GM04504 (cell line): Measurements from ENCODE around the gene FOXK1.

ENCODE experiments used
- DNase-seq: peaks from one replicate; pipeline ENCODE4 v3.0.0-alpha.2; 2012; ENCODE audit warnings: low read depth

The FOXK1 gene

DNA sequence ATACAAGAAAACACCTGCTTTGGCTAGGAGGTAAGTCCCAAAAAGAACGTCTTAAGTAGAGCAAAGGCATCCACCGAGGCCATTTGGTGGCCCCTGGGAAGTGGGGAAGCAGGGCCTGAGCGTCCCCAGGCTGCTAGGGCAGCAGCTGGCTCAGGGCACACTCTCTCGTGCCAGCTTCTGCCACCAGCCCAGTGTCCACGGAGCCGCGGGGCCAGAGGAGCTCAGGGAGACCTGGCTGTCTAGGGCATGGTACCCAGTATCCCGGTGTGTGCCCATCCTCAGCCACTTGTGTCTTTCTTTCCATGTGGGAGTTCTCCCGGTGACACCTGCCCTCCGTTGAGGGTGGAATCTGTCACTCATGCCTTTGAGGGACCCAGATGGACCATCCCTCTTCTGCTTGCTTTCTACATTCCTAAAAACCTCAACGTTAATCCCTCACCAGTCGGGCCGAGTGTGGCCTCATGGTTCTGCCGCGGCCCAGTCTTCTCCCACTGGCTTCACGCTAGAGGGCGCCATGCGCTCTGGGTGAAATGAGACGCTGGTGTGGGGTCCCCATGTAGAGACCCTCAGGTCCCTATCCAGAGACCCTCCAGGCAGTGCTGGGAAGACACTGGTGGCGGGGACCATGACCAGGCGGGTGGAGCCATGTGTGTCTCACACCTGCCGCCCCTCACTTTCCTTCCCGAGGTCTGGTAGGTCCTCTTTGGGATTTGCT, 83.8 kb downstream of the FOXK1 start:
- DNase-seq = no peak

DNA sequence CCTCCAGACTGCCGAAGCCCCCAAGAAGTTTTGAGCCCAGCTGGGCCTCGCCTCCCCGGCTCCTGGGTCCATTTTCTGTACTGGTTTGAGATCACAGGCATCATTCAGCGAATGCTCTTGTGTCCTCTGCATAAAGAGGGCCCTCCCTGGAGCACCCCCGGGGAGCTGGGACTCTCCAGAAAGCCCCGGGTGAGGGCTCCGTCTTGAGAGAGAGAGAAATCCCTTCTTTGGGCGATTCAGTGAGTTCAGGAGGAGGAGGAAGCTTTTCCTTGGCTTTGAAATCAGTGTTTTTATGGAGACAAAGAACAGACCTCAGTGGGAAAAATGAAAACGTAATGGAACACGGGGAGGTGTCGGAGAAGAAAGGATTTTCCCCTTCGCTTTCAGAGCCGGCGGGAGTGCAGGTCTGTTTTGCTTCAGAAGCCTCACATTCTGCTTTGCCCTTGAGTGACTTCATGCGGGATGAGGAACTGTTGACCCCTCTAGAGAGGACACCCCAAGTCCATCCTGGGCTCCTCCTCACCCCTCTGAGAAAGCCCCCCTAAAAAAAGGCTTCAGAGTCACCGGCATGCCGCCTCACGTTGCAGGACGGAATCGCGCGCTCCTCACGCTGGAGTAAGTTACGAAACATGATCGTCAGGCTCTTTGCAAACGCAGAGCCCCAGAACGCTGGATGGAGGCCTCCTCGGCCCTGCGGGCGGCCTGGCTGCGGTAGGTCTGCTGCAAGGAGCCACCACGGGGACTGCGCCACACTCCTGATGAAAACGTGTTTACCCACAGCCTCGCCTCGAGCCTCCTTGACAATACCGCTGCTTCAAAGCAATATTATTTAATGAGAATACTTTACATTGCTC, 84.8 kb downstream of the FOXK1 start:
- no peak for DNase-seq

DNA sequence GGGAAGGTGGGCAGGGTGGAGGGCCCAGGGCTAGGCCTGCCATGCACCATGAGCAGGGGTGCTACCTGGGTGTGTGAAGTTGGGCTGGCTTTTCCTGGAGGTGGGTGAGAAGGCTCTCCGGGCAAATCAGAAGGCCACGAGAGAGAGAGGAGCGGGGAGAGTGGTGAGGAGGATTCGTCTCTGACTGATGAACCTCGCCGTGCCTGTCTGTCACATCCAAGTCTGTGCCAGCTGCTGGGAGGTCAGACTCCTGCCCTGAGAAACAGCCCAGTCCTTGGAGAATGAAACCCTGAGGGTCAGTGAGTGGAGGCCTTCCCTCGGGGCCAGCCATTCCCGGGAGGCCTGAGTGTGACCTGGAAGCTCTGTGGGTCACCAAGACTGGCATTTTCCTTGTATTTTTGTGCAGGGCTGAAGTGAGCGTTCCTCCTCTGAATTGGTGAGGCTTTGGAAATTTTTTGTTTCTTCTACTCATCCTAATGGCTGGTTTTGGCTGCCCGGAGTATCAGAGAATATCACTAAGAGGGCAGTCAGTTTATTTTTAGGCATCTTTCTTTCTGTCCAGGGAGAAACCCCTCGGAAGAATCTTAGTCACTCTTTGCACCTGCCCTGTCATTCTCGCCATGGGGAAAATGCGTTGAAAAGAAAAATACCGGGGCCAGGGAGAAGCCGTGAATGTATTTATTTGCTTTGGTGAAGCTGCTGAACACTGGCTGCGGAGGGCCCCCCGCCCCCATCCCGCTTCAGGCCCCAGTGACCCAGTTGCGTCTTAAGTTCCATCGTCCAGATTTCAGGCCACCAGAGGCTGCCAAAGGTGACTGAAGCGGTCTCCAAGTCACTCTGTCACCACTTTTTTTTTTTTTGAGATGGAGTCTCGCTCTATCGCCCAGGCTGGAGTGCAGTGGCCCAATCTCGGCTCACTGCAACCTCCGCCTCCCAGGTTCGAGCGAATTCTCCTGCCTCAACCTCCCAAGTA, 86.8 kb downstream of the FOXK1 start:
- DNase-seq = no peak

DNA sequence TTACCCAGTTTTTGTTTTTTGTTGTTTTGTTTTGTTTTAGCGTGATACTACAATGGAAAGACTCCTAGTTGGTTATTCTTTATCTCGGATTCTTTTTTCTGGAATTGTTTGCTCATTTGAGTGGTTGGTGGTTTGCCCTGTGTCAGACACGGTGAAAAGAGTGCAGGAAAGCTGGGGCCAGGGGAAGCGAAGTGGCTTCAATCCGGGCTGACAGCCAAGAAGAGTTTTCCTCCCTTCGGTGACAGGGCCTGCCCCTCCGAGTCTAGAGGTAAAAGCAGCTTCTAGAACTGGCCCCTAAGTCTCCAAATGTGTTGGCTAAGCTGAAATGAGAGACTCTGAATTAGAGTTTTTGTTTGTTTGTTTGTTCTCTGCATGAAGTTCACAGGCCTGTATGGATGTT, 87.7 kb downstream of the FOXK1 start:
- no peak for DNase-seq

DNA sequence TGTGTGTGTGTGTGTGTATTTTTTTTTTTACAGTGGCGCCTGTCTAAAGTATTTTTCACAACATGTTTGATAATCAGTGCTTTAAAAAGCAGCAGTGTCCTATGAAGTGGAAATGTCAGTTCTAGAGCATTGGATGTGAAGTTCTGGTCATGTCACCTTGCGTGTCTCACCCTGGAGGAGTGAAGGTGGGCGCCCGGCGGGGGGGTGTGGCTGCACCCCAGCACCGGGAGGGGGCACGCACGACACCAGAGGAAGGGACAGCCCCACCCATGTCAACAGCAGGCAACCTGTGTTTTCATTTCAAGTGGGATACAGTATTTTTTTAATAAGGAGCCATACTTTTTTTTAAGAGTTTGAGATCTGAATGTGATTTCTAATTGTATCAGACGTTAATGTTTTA, 88.8 kb downstream of the FOXK1 start:
- no peak for DNase-seq

DNA sequence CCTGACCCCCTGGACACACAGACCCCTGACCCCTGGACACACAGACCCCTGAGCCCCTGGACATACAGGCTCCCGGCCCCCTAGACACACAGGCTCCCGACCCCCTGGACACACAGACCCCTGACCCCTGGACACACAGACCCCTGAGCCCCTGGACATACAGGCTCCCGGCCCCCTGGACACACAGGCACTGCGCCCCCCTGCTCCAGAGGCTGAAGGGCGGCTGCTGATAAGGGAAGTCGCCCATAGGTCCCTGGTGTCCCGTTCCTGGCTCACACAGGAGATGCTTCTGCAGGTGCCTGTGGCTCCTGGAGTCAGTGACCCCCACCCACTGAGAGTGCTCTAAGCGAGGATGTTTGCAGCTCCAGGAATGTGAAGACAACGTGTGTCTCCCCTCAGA, 89.6 kb downstream of the FOXK1 start:
- DNase-seq = no peak

DNA sequence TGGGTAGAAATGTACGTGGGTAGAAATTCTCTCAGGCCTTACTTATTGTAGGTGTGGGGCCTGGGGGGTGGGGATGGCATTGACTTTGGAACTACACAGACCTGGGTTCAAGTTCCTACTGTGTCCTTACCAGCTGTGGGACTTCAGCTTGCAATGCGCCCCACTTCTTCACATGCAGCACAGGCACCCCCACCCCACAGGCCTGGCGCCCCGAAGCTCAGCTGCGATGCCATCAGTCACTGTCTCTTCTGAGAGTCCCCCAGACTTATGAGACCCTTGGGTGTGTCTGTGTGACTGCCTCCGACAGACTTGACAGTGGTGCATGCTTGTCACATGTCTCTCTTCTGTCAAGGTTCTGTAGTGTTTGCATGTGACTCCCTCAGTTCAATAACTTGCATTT, 90.2 kb downstream of the FOXK1 start:
- no peak for DNase-seq

DNA sequence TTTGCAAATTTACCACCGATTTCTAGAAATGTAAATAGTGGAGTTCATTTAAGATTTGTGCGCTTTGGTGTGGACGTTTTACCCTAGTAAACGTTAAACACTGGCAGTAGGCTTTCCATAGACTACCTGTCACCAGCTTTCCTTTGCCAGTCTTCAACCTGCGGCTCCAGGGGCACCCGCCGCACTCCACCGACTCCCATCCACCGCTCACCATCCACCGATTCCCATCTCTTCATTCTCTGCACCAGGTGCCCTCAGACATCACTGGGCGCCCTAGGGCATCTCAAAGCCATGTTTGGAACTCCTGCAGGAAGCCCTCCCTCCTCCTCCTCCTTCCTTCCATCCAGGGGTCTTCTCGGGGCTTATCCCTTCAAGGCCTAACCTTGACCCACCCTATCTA, 91.9 kb downstream of the FOXK1 start:
- DNase-seq = no peak

DNA sequence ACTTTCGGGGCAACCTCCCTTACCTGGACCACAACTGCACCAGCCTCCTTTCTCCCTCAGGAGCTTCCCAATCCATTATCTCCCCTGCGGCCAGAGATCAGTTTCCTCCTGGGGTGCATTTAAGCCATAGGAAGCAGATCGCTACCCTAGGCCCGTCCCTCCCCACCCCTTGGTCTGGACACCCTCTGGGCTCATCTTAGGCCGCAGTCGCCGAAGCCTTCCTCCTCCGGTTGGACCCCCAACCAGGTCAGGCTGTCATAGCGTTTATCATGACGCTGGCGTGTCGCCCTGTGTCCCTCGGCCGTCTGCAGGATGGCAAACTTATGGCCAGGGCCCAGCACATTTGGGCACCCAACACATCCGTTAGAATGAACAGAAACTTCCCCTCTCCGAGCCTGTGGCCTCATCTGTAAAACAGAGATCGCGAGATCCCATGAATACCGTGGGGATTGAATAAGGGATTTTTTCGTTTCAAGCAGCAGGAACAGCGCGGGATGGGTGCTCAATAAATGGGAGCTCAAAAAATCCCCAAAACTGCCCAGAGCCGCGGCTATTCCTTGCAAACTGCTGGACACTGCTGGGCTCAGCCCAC, 92.7 kb downstream of the FOXK1 start:
- peak; percentile 53 for DNase-seq

DNA sequence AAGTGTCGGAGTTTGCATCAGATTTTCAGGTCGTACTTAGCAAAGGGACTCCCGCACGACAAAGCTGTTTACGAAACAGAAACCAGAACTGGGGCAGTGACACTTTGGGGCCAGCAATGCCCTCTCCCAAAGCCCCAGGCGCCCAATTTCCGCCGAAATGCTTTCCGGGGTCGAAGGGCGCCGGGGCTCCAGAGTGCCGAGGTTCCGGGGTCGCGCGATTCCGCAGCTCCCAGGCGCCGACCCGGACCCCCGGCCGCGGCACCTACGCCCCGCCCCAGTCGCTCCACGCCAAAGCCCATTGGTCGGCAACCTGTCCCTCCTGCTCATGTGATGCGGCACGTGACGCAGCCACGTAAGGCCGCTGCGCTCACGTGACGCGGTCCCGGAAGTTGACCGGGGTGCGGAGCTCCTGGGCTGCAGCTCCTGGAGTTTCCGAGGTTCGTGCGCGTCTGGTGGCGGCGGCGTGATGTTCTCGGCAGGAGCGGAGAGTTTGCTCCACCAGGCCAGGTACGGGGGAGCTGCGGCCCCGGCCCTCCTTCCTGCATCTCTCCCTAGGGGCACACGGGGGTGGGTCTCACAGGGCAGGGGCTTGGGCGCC, 93.3 kb downstream of the FOXK1 start, which contains the start of gene AP5Z1:
Gene AP5Z1, plus strand, starts transcription at position 374 of the 598 bp plus-strand sequence. Its CDS starts 93 bp downstream, at position 467.
- DNase-seq = peak; percentile 90

DNA sequence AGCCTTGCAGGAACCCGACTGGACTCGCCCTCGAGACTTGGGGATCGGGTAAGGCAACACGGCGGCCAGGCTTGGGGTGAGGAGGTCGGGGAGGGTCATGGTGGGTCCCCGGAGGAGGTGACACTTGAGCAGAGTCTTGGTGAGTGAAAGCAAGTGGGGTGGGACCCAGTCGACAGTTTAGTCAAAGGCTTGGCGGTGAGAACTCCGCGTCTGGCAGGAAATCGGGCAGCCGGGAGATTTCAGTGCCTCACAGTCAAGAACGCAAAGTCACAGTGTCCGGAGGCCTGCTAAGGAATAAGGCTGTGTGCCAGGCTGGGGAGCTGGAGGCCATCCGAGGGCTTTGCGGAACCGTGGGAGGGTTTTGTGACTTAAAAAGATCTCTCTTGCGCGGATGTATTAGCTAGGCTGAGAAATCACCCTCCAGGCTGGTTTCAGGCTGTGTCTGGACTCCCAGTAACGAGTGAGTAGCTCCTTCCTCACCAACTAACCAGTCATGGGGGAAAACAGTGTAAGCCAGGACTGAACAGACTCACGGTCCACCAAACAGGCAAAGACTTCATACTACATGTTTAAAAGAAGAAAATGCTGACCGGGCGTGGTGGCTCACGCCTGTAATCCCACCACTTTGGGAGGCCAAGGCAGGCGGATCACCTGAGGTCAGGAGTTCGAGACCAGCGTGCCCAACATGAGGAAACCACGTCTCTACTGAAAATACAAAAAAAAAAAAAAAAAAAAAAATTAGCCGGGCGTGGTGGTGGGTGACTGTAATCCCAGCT, 93.9 kb downstream of the FOXK1 start:
- DNase-seq = peak; percentile 32

DNA sequence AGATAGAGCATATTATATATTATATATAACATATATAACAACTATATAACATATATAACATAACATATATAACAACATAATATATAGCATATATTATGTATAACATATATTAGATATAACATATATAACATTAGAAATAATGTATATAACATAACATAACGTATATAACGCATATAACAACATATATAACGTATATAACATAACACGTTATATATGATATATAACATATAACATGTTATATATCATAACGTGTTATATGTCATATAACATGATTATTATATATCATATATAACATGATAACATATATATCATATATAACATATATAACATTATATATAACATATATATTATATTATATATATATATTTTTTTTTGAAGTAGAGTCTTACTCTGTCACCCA, 97.0 kb downstream of the FOXK1 start:
- no peak for DNase-seq

DNA sequence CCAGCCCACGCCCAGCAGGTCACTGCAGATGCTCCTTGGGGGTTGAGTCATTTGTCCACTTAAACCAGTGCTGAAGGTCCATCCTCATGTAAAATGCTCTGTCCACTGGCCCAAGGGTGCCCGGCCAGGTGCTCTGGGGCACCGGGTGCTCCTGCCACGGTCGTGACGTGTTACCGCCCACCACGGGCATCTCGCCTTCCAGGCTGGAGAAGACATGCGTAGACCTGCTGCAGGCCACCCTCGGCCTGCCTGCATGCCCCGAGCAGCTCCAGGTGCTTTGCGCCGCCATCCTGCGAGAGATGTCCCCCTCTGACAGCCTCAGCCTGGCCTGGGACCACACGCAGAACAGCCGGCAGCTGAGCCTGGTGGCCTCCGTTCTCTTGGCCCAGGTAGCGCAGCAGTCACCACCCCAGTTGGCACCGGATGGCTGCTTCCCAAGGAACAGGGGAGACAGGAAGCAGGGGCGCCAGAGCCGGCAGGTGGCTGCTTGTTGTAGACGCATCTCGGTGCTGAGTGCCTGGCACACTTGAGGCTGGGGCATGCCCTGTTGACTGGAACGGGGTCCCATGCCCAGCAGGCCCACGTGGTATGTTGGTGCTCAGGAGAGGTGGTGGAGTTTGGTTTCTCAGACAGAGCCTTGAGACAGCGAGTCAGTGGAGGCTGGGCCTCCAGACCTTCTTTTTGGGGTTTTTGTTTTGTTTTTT, 99.4 kb downstream of the FOXK1 start:
- DNase-seq = no peak

DNA sequence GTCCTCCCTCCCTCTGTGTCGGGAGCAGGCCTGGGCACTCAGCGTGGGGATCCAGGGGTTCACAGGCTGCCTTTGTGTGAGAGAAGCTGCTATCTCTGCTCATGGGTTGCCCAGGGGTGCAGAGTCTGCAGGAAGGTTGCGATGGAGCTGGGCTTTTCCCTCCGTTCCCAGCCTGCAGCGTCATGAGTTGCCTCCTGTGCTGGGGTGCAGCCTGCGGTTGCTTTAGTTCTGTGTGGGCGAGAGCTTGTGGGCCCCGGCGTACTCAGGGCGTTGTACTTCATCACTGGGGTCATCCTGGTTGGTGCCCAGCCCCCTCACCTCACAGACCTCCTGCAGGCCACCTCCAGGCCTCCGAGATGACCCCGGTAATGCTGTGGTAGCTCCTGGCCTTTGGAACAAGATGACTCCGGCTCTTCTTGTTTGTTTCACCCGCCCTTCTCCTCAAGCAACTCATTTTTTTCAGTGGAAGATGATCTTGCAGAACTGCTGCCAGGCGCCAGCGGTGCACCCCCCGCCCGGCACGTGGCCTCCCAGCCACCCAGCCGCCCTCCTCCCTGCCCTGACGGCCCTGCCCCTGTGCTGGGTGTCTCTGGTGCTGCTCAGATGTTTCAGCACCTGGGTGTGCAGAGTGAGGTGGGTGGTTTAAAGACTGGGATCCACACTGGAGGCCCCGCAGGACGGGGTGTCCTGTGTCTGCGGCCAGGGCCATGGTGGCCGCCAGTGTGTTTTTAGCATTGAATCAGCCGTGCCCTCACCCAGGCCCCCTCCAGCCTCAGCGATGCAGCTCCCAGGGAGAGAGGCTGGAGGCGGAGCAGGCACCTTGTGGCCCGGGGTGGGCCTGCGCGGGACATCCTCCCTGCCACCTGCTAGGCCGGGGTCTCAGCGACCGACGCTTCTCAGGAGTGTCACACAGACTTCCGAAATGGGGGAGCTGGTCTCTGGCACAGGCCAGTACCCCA, 100.5 kb downstream of the FOXK1 start:
- no peak for DNase-seq

DNA sequence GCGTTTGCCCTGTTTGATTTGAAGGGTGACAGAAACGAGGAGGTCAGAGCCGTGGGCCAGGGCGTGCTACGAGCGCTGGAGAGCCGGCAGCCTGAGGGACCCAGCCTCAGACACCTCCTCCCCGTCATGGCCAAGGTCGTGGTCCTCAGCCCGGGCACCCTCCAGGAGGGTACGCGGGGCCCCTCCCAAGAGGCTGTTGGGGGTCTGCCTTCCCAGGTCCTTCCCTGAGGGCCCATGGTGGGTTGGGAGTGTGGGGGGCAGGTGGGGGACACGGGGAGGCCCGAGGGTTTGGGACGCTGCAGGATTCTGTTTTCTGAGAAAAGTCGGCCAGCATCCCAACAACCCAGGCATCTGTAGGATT, 101.2 kb downstream of the FOXK1 start:
- DNase-seq = no peak

DNA sequence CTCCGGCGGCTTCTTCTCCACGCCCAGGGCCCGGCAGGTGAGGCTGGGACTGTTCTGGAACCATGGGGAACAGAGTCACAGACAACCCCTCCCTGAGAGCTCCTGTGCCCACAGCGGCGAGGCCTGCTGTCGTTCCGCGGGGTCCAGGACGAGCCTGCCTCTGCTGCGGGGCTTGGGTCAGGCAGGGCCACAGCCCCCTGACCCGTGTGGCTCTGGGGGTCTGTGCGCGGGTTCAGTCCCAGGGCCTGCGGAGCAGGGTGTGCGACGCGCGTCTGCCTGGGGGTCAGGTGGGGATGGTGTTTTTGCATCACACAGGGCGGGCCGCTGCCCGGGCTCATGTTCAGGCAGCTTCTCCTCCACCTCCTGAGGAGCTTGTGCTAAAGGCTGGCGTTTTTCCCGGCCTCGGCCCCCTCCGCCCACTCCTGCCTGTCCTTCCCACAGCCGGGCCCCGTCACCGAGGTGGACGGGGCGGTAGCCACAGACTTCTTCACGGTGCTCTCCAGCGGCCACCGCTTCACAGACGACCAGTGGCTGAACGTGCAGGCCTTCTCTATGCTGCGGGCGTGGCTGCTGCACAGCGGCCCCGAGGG, 101.8 kb downstream of the FOXK1 start:
- no peak for DNase-seq

DNA sequence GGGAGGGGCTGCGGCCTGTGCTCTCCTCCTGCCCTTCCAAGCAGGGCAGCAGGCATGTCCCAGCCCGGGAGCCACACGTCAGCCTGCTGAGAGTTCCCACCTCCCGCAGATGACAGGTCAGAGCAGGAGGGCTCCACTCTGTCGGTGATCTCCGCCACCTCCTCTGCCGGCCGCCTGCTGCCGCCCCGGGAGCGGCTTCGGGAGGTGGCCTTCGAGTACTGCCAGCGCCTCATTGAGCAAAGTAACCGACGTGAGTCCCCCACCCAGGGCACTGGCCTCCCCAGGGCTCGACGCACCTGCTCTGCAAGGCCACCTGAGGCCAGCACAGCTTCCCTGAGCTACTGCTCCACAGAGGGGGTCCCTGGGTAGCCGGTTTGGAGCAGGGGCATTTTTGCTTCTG, 102.7 kb downstream of the FOXK1 start:
- no peak for DNase-seq

DNA sequence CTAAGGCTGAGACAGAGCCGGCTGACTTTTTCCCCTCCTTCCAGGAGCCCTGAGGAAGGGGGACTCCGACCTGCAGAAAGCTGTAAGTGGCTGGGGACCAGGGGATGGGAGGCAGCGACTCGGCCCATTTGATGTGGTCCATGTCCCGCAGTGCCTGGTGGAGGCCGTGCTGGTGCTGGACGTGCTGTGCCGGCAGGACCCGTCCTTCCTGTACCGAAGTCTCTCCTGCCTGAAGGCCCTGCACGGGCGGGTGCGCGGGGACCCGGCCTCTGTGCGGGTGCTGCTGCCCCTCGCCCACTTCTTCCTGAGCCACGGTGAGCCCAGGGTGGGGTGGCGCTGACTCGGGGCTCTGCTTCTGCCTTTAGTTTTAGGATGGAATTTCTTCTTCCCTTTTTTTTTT, 103.3 kb downstream of the FOXK1 start:
- DNase-seq = no peak

DNA sequence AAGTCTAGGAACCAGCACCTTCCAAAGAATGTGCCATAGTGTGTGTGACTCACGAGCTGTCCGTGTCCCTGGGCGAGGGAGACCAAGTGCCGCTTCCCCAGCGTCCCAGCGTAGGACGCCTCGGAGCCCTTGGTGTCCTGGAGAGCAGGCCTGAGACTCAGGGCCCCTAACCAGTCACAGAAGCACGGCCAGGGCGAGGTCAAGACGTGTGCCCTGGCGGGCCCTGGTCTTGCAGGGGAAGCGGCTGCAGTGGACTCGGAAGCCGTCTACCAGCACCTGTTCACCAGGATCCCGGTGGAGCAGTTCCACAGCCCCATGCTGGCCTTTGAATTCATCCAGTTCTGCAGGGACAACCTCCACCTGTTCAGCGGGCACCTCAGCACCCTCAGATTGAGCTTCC, 103.9 kb downstream of the FOXK1 start:
- no peak for DNase-seq
